Loucy (cell line): ENCODE data around the gene ZNF423.

ENCODE experiments used
- H2AFZ ChIP-seq: fragments of 200-600 bp; sonication (generic); 2 replicates; pipeline ENCODE4 v1.6.0; 2016; ENCODE audit warnings: antibody characterized with exemption, mild to moderate bottlenecking, low read length, moderate library complexity
- H3F3A ChIP-seq: fragments of 200-600 bp; 2 replicates; pipeline ENCODE4 v1.6.0; 2016; ENCODE audit warnings: antibody characterized with exemption, low read depth, mild to moderate bottlenecking
- H3K27me3 ChIP-seq: fragments of 200-600 bp; sonication (generic); 2 replicates; pipeline ENCODE4 v1.6.1; 2014; ENCODE audit warnings: low read length, mild to moderate bottlenecking; ENCODE audit not compliant: insufficient read depth, poor library complexity, severe bottlenecking
- H3K36me3 ChIP-seq: fragments of 200-600 bp; sonication (generic); 2 replicates; pipeline ENCODE4 v1.6.1; 2016; ENCODE audit warnings: low read length; ENCODE audit not compliant: insufficient read depth
- H3K4me1 ChIP-seq: fragments of 200-600 bp; sonication (generic); 2 replicates; pipeline ENCODE4 v1.5.1; 2014; ENCODE audit warnings: low read length, mild to moderate bottlenecking; ENCODE audit not compliant: insufficient read depth, poor library complexity, severe bottlenecking
- H3K4me2 ChIP-seq: fragments of 200-600 bp; sonication (generic); 2 replicates; pipeline ENCODE4 v1.6.0; 2014; ENCODE audit warnings: antibody characterized with exemption, low read length, low read depth, mild to moderate bottlenecking; ENCODE audit not compliant: poor library complexity, severe bottlenecking
- H3K4me3 ChIP-seq: fragments of 200-600 bp; sonication (generic); 2 replicates; pipeline ENCODE4 v1.5.1; 2014; ENCODE audit warnings: low read length, mild to moderate bottlenecking, mixed read lengths; ENCODE audit not compliant: poor library complexity, severe bottlenecking
- H3K79me2 ChIP-seq: fragments of 200-600 bp; sonication (generic); 2 replicates; pipeline ENCODE4 v1.6.1; 2014; ENCODE audit warnings: low read length; ENCODE audit not compliant: insufficient read depth
- H3K9ac ChIP-seq: fragments of 200-600 bp; sonication (generic); 2 replicates; pipeline ENCODE4 v1.6.0; 2014; ENCODE audit warnings: mild to moderate bottlenecking, low read depth, low read length, moderate library complexity; ENCODE audit not compliant: poor library complexity, severe bottlenecking
- H3K9me2 ChIP-seq: fragments of 200-600 bp; sonication (generic); replicated peaks from 2 replicates; pipeline ENCODE4 v1.6.1; 2016; ENCODE audit warnings: low read depth, low read length, mixed read lengths
- H3K9me3 ChIP-seq: fragments of 200-600 bp; sonication (generic); 2 replicates; pipeline ENCODE4 v1.6.1; 2014; ENCODE audit warnings: mild to moderate bottlenecking, antibody characterized with exemption, low read length, low read depth; ENCODE audit not compliant: insufficient read depth
- H4K20me1 ChIP-seq: fragments of 200-600 bp; sonication (generic); 2 replicates; pipeline ENCODE4 v1.6.0; 2014; ENCODE audit warnings: antibody characterized with exemption, low read length, mild to moderate bottlenecking; ENCODE audit not compliant: insufficient read depth, poor library complexity, severe bottlenecking
- CTCF ChIP-seq: fragments of 200-600 bp; sonication (generic); conservative IDR thresholded peaks from 2 replicates; pipeline ENCODE4 v1.5.1; 2014; ENCODE audit warnings: mild to moderate bottlenecking, antibody characterized with exemption, low read length
- EZH2phosphoT487 ChIP-seq: fragments of 200-600 bp; IDR thresholded peaks from 2 replicates; pipeline ENCODE4 v1.6.1; 2018; ENCODE audit warnings: antibody characterized with exemption, mild to moderate bottlenecking, moderate library complexity, borderline replicate concordance

The ZNF423 gene

GRCh38 chr16:49532873-49533272 lies 323.0 kb downstream of the ZNF423 start:
- no peak overlapping the region for H2AFZ ChIP-seq
- H3K9ac ChIP-seq, result no peak overlapping the region
- H3K4me1 ChIP-seq, result peaks cover 4% of the 10 kb centered on the region
- no peaks in the 10 kb centered on the region for H3K27me3 ChIP-seq
- no peaks in the 10 kb centered on the region for H4K20me1 ChIP-seq
- no peaks in the 10 kb centered on the region for H3K79me2 ChIP-seq
- no peaks in the 10 kb centered on the region for H3K9me2 ChIP-seq
- H3F3A ChIP-seq, result no peaks in the 10 kb centered on the region
- no peaks in the 10 kb centered on the region for H3K36me3 ChIP-seq
- no peaks in the 10 kb centered on the region for H3K9me3 ChIP-seq
- no peak for TF ChIP-seq CTCF
- H3K4me3 ChIP-seq, result no peak overlapping the region
- no peak overlapping the region for H3K4me2 ChIP-seq

- H3K27me3 ChIP-seq, result no peaks in the 10 kb centered on the region
- no peak for TF ChIP-seq EZH2phosphoT487
- TF ChIP-seq CTCF, result no peak
- no peak overlapping the region for H3K4me2 ChIP-seq
- H3K9me3 ChIP-seq, result no peaks in the 10 kb centered on the region
- H3K9ac ChIP-seq, result no peak overlapping the region
- no peaks in the 10 kb centered on the region for H3K79me2 ChIP-seq
- peaks cover 4% of the 10 kb centered on the region for H3K4me1 ChIP-seq
- H3K9me2 ChIP-seq, result no peaks in the 10 kb centered on the region
- H3F3A ChIP-seq, result no peaks in the 10 kb centered on the region
- no peaks in the 10 kb centered on the region for H4K20me1 ChIP-seq
- H2AFZ ChIP-seq, result no peak overlapping the region
- no peak overlapping the region for H3K4me3 ChIP-seq
- no peaks in the 10 kb centered on the region for H3K36me3 ChIP-seq
Observed at GRCh38 chr16:49531931-49532840, 323.7 kb downstream of the ZNF423 start.

DNA sequence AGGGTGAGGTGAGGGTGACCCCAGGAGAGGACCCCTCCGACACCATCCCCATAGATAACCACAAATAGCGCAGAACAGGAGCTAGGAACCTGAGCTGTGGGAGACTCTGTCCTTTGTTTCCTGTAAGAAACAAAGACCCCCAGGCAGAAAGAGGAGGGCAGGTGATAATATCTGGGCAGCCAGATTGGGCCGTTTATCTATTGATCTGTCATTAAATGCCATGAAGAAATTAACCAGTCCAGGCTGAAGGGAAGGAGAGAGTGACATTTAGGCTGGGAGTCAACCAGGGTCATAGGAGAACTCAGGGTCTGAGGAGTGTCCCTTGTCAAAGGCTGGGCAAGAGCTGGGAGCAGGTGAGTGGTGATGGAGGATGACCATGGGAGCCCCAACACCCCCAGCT lies 324.5 kb downstream of the ZNF423 start:
- no peaks in the 10 kb centered on the region for H3K9me2 ChIP-seq
- H3K4me3 ChIP-seq, result no peak overlapping the region
- no peaks in the 10 kb centered on the region for H3K79me2 ChIP-seq
- H3K27me3 ChIP-seq, result no peaks in the 10 kb centered on the region
- peaks cover 4% of the 10 kb centered on the region for H3K4me1 ChIP-seq
- H3F3A ChIP-seq, result no peaks in the 10 kb centered on the region
- no peak overlapping the region for H3K9ac ChIP-seq
- no peak overlapping the region for H3K4me2 ChIP-seq
- no peaks in the 10 kb centered on the region for H4K20me1 ChIP-seq
- no peaks in the 10 kb centered on the region for H3K9me3 ChIP-seq
- H2AFZ ChIP-seq, result no peak overlapping the region
- TF ChIP-seq EZH2phosphoT487, result no peak
- no peak for TF ChIP-seq CTCF
- no peaks in the 10 kb centered on the region for H3K36me3 ChIP-seq
